Measurements from ENCODE around the gene SLC17A5. TPM values are rescaled to one million over a fixed set of nuclear protein-coding genes. Genes with fewer than 3 reads are reported as not detected.
"Not testable (repeated sequence)": the region's sequence is repeated elsewhere in the genome, so short reads cannot be mapped to it uniquely, and the experiment has no call there.

SLC17A5 gene
- total and polyA plus RNA-seq, 7 donors = 3.1 to 7.2 (median 4.5) TPM

GRCh38 chr6:73630401-73630800 lies 23.4 kb downstream of the SLC17A5 start:
- no peak overlapping the region for H3K27ac ChIP-seq
- no peaks in the 10 kb centered on the region for H3K4me1 ChIP-seq
- no peak for ATAC-seq
- no peaks in the 10 kb centered on the region for H3K9me3 ChIP-seq
- H3K4me3 ChIP-seq = no peak overlapping the region
- H3K27me3 ChIP-seq (ENCODE audit: insufficient read depth in 3 of 3, low read length in 2 of 3) = no peaks in the 10 kb centered on the region
- peaks cover 2 to 96% of the 10 kb centered on the region in 2 donors for H3K36me3 ChIP-seq (ENCODE audit: insufficient read depth in 1 of 2, low read depth in 1 of 2)
- intact Hi-C loops (cut with DNase I) = no loop called here
- TF ChIP-seq CTCF (IDR thresholded peaks at IDR 0.05) = no peak
- 73 to 82% (median 81%) methylated on average over 4 of the region's 4 CpGs for WGBS, 3 donors
- DNase-seq = no peak

GRCh38 chr6:73624896-73625295 lies 28.9 kb downstream of the SLC17A5 start:
- WGBS, 3 donors = 95 to 99% (median 95%) methylated on average over 4 of the region's 4 CpGs
- DNase-seq = no peak

GRCh38 chr6:73623480-73623879 lies 30.3 kb downstream of the SLC17A5 start:
- 94 to 99% (median 98%) methylated on average over 8 of the region's 8 CpGs for WGBS, 3 donors
- ATAC-seq; H3K4me3 ChIP-seq; H3K27ac ChIP-seq; H3K4me1 ChIP-seq; H3K27me3 ChIP-seq (ENCODE audit: insufficient read depth in 3 of 3, low read length in 2 of 3); DNase-seq; intact Hi-C loops (cut with DNase I); H3K9me3 ChIP-seq: not testable (repeated sequence)
- peaks cover 0 to 76% of the 10 kb centered on the region in 2 donors for H3K36me3 ChIP-seq (ENCODE audit: insufficient read depth in 1 of 2, low read depth in 1 of 2)

More at GRCh38 chr6:73624896-73625295, 28.9 kb downstream of the SLC17A5 start:
- no peaks in the 10 kb centered on the region for H3K27me3 ChIP-seq (ENCODE audit: insufficient read depth in 3 of 3, low read length in 2 of 3)
- H3K4me3 ChIP-seq = no peak overlapping the region
- ATAC-seq = no peak
- no peaks in the 10 kb centered on the region for H3K9me3 ChIP-seq
- intact Hi-C loops (cut with DNase I) = no loop called here
- H3K4me1 ChIP-seq = no peaks in the 10 kb centered on the region
- no peak for TF ChIP-seq CTCF (IDR thresholded peaks at IDR 0.05)
- H3K36me3 ChIP-seq (ENCODE audit: insufficient read depth in 1 of 2, low read depth in 1 of 2) = peaks cover 0 to 80% of the 10 kb centered on the region in 2 donors
- no peak overlapping the region for H3K27ac ChIP-seq

GRCh38 chr6:73618082-73618481 lies 35.7 kb downstream of the SLC17A5 start:
- peaks cover 0 to 70% of the 10 kb centered on the region in 2 donors for H3K36me3 ChIP-seq (ENCODE audit: insufficient read depth in 1 of 2, low read depth in 1 of 2)

GRCh38 chr6:73614802-73615201 lies 39.0 kb downstream of the SLC17A5 start:
- WGBS, 3 donors = 83 to 94% (median 85%) methylated on average over 6 of the region's 6 CpGs
- Histone ChIP-seq H3K4me3 (no peak overlapping the region), H3K4me1 (no peaks in the 10 kb centered on the region), H3K27me3 (ENCODE audit: insufficient read depth in 3 of 3, low read length in 2 of 3) (no peaks in the 10 kb centered on the region), H3K36me3 (ENCODE audit: insufficient read depth in 1 of 2, low read depth in 1 of 2) (peaks cover 2 to 76% of the 10 kb centered on the region in 2 donors), H3K9me3 (no peaks in the 10 kb centered on the region), H3K27ac (no peak overlapping the region)
- intact Hi-C loops (cut with DNase I) = no loop called here
- TF ChIP-seq CTCF (IDR thresholded peaks at IDR 0.05) = no peak
- ATAC-seq (no peak), DNase-seq (no peak)

More at GRCh38 chr6:73618082-73618481, 35.7 kb downstream of the SLC17A5 start:
- H3K4me3 ChIP-seq; H3K27me3 ChIP-seq (ENCODE audit: insufficient read depth in 3 of 3, low read length in 2 of 3); H3K27ac ChIP-seq; H3K4me1 ChIP-seq; ATAC-seq; DNase-seq; intact Hi-C loops (cut with DNase I); H3K9me3 ChIP-seq: not testable (repeated sequence)
- 89 to 96% (median 92%) methylated on average over 8 of the region's 8 CpGs for WGBS, 3 donors

All from psoas muscle (tissue), 8 donors.